Limb (tissue), 2 donors: Measurements from ENCODE around the gene CNDP2.
"Not testable (repeated sequence)": the region's sequence is repeated elsewhere in the genome, so short reads cannot be mapped to it uniquely, and the experiment has no call there.

Experiments used
- DNase-seq, 2 donors: peaks; one replicate each; pipeline ENCODE4 v3.0.0-alpha.2; 2016; ENCODE audit errors: extremely low spot score in 2 of 2

The CNDP2 gene

DNA sequence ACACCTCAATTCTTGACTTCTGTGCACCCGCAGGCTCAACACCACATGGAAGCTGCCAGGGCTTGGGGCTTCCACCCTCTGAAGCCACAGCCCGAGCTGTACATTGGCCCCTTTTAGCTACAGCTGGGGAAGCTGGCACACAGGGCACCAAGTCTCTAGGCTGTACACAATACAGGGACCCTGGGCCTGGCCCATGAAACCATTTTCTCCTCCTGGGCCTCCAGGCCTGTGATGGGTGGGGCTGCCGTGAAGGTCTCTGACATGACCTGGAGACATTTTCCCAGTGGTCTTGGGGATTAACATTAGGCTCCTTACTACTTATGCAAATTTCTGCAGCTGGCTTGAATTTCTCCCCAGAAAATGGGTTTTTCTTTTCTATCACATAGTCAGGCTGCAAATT is 69.8 kb downstream of the CNDP2 start:
- not testable (repeated sequence) for DNase-seq

DNA sequence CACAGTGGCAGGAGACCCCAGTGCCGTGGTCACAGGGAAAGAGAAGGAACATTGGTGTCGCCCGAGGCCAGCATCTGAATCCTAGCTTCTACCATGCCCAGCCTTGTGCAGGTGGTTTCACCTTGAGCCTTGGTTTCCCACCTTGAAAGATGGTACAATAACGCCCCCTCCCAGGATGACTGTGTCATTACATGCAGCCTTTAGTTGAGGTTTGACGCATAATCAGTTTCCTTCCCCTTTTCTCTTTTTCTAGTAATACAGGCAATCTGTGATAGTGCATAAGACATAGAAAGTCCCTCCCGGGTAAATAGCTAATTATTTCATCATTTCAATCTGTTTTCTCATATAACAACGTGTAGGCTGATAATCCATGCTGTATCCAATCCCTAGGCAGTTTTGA is 71.7 kb downstream of the CNDP2 start:
- DNase-seq, result no peak

DNA sequence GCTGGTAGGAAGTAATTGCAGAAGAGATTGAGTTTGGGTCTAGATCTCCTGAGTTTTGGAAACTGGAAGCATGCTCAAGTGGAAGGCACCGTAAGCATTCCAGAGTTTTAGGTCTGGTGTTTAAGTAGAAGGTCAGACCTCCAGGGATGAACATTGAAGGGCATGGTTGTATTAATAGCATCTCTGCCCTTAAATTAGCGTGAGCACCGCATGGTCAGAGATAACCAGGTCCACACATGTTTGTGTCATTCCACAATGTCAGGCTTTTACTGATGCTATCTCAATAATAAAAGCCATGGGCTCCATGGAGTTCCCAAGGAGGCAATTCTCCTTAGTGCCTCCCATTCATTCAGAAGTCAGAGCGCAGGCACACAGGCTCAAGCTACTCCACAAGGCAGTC is 73.2 kb downstream of the CNDP2 start:
- DNase-seq, result no peak

DNA sequence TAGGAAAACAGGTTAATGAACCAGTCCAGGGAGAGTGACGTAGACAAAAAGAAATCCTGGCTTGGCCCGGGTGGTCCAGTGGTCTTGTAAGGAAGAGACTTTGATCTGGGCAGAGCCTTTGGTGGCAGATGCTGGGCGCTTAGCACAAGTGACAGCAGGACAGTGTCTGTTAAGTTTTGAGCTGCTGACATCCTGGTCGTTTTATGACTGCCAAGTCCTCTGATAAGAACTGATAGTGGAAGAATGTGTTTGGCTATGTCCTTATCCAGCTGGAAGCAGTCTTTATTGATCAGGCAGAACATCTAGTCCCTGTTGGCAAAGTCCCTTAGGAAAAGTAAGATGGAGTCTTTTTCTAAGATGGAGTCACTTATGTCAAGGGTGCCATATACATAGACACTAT is 74.1 kb downstream of the CNDP2 start:
- no peak for DNase-seq

DNA sequence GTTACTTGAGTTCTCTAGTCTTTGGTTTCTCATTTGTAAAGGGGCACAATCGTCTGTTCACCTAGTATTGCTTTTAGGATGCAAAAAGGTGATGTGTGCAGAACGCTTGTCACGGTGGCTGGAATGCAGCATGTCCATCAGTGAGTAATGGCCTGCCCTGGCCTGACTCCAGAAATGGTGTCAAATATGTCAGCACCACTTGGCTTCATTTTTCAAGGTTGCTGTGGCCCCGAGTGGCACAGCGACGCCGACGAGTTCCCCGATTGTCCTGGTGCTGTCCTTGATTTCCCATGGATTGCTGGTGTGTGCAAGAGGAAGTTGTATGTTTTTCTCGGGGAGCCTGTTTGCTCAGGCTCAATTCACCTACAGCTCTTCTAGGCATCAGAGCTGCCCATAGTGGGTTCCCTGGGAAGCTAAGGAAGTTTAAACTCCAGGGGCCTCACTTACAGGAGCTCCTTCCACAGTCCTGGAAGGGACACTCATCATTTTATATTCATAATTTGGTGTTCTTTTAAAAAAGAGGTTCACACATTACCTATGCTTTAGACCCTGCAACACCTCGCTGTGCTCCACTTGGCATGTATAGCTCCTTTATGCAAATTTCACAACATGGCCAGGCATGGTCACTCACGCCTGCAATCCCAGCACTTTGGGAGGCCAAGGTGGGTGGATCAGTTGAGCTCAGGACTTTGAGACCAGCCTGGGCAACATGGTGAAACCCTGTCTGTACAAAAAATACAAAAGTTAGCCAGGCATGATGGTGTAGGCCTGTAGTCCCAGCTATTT is 75.9 kb downstream of the CNDP2 start:
- no peak for DNase-seq

DNA sequence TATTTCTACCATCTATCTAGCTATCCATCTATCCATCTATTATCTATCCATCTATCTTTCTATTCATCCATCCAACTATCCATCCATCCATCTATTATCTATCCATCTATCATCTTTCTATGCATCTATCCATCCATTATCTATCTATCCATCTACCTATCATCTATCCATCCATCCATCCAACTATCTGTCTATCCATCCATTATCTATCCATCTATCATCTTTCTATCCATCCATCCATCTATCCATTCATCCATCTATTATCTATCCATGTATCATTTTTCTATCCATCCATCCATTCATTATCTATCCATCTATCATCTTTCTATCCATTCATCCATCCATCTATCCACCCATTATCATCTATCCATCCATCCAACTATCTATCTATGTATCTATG is 76.9 kb downstream of the CNDP2 start:
- no peak for DNase-seq
